Activated naive CD4-positive, alpha-beta T cell treated with anti-CD3 and anti-CD28 coated beads for 36 hours (primary cell): ENCODE measurements around the gene VPS33A. TPM values are rescaled to one million over a fixed set of nuclear protein-coding genes. Genes with fewer than 3 reads are reported as not detected.

ENCODE experiments used
- CTCF ChIA-PET: fragments of 350-600 bp; sonication (Branson Sonifier 250); formaldehyde crosslinking; loops from one replicate; lab custom pipeline; 2021; ENCODE audit warnings: antibody characterized with exemption; lab: Charles Lee
- DNase-seq: peaks from one replicate; pipeline ENCODE4 v3.0.0-alpha.2; 2020
- H3K27ac Mint-ChIP-seq: one replicate; pipeline ENCODE4 v1.8.0; 2021; ENCODE audit warnings: mild to moderate bottlenecking, mixed read lengths
- H3K27me3 Mint-ChIP-seq: one replicate; pipeline ENCODE4 v1.8.0; 2021; ENCODE audit warnings: low read depth, mixed read lengths
- H3K36me3 Mint-ChIP-seq: one replicate; pipeline ENCODE4 v1.8.0; 2021; ENCODE audit warnings: low read depth, mixed read lengths
- H3K4me1 Mint-ChIP-seq: one replicate; pipeline ENCODE4 v1.8.0; 2021; ENCODE audit warnings: low read depth, mixed read lengths
- H3K4me3 Mint-ChIP-seq: one replicate; pipeline ENCODE4 v1.8.0; 2021; ENCODE audit warnings: mild to moderate bottlenecking, moderate library complexity, mixed read lengths
- H3K9me3 Mint-ChIP-seq: one replicate; pipeline ENCODE4 v1.8.0; 2021; ENCODE audit warnings: mixed read lengths
- intact Hi-C: fragments of 100-400 bp; cut with micrococcal nuclease; formaldehyde crosslinking; loops from one replicate; pipeline ENCODE4 v1.15.1; 2023
- total RNA-seq, 2 experiments: library from RNA; stranded (reverse); gene quantifications; one replicate each; pipeline ENCODE4 v1.2.3, GENCODE V29; 2021

The VPS33A gene
- total RNA-seq = 10 to 100 TPM; 15.9 to 17.2 TPM

GRCh38 chr12:122266230-122266901 lies at the start of gene VPS33A:
VPS33A (minus strand) TSS chr12:122266494; CDS start chr12:122266408, 86 bp downstream.
- H3K27ac Mint-ChIP-seq = peak within 1 kb of the TSS; percentile 96
- H3K36me3 Mint-ChIP-seq = peaks cover 6% of the 10 kb centered on the region
- intact Hi-C loops = loop anchor here (1.0 to 5.0 kb wide), 6 partner anchors 22 to 261 kb away; partner anchors contain the start of genes B3GNT4, DIABLO and KNTC1
- H3K4me3 Mint-ChIP-seq = peak within 1 kb of the TSS; percentile 94
- peak; percentile 95 for DNase-seq
- CTCF ChIA-PET = interaction anchor here (0.6 to 1.5 kb wide), 8 partner anchors 22 to 477 kb away, joined by 3 to 6 read pairs (median 4); partner anchors contain the start of genes DIABLO and ZCCHC8
- peaks cover 23% of the 10 kb centered on the region for H3K4me1 Mint-ChIP-seq
- H3K9me3 Mint-ChIP-seq = no peaks in the 10 kb centered on the region
- peaks cover 3% of the 10 kb centered on the region for H3K27me3 Mint-ChIP-seq

- Mint-ChIP-seq H3K9me3 (no peaks in the 10 kb centered on the region), H3K4me1 (no peaks in the 10 kb centered on the region)
Measured at GRCh38 chr12:122312926-122313325, 46.6 kb upstream of the VPS33A start.

GRCh38 chr12:122311696-122312095 lies 45.4 kb upstream of the VPS33A start:
- no peaks in the 10 kb centered on the region for H3K4me1 Mint-ChIP-seq
- peaks cover 8% of the 10 kb centered on the region for H3K36me3 Mint-ChIP-seq
- intact Hi-C loops = no loop called here
- H3K9me3 Mint-ChIP-seq = no peaks in the 10 kb centered on the region
- CTCF ChIA-PET = no interaction called here
- no peak overlapping the region for H3K27ac Mint-ChIP-seq
- no peak overlapping the region for H3K4me3 Mint-ChIP-seq
- no peaks in the 10 kb centered on the region for H3K27me3 Mint-ChIP-seq
- DNase-seq = no peak

More at GRCh38 chr12:122312926-122313325, 46.6 kb upstream of the VPS33A start:
- Mint-ChIP-seq H3K4me3 (no peak overlapping the region), H3K36me3 (peaks cover 8% of the 10 kb centered on the region), H3K27me3 (no peaks in the 10 kb centered on the region), H3K27ac (no peak overlapping the region)
- intact Hi-C loops = no loop called here
- no peak for DNase-seq
- CTCF ChIA-PET = interaction anchor here (1.5 kb wide), 2 partner anchors 11 to 43 kb away, joined by 4 read pairs; no protein-coding TSS in a partner anchor

GRCh38 chr12:122310626-122311333 lies 44.5 kb upstream of the VPS33A start:
- Mint-ChIP-seq H3K9me3 (no peaks in the 10 kb centered on the region), H3K27ac (no peak overlapping the region), H3K36me3 (peaks cover 10% of the 10 kb centered on the region), H3K4me3 (no peak overlapping the region), H3K4me1 (no peaks in the 10 kb centered on the region), H3K27me3 (no peaks in the 10 kb centered on the region)
- CTCF ChIA-PET = no interaction called here
- DNase-seq = no peak
- intact Hi-C loops = no loop called here

- peaks cover 8% of the 10 kb centered on the region for H3K36me3 Mint-ChIP-seq
- intact Hi-C loops = no loop called here
- no peak overlapping the region for H3K4me3 Mint-ChIP-seq
- no peak for DNase-seq
- no peaks in the 10 kb centered on the region for H3K9me3 Mint-ChIP-seq
- no peaks in the 10 kb centered on the region for H3K4me1 Mint-ChIP-seq
- H3K27ac Mint-ChIP-seq = no peak overlapping the region
- H3K27me3 Mint-ChIP-seq = no peaks in the 10 kb centered on the region
- CTCF ChIA-PET = interaction anchor here (2.5 kb wide), 1 partner anchor 46 kb away, joined by 11 read pairs; no protein-coding TSS in a partner anchor
Measured at GRCh38 chr12:122309564-122310121, 43.3 kb upstream of the VPS33A start.

GRCh38 chr12:122308811-122309210 lies 42.5 kb upstream of the VPS33A start:
- CTCF ChIA-PET = interaction anchor here (0.9 to 2.5 kb wide), 3 partner anchors 47 to 185 kb away, joined by 3 to 11 read pairs (median 3); no protein-coding TSS in a partner anchor
- intact Hi-C loops = no loop called here

GRCh38 chr12:122306407-122306806 lies 40.1 kb upstream of the VPS33A start:
- Mint-ChIP-seq H3K4me1 (no peaks in the 10 kb centered on the region), H3K27me3 (no peaks in the 10 kb centered on the region), H3K9me3 (no peaks in the 10 kb centered on the region), H3K4me3 (no peak overlapping the region), H3K36me3 (peaks cover 10% of the 10 kb centered on the region), H3K27ac (no peak overlapping the region)
- CTCF ChIA-PET = interaction anchor here (0.8 to 1.2 kb wide), 3 partner anchors 10 to 29 kb away, joined by 3 read pairs; no protein-coding TSS in a partner anchor
- intact Hi-C loops = no loop called here
- DNase-seq = no peak

More at GRCh38 chr12:122308811-122309210, 42.5 kb upstream of the VPS33A start:
- Mint-ChIP-seq H3K4me3 (no peak overlapping the region), H3K27me3 (no peaks in the 10 kb centered on the region), H3K9me3 (no peaks in the 10 kb centered on the region), H3K36me3 (peaks cover 8% of the 10 kb centered on the region), H3K4me1 (no peaks in the 10 kb centered on the region), H3K27ac (no peak overlapping the region)
- DNase-seq = no peak

- no peaks in the 10 kb centered on the region for H3K27me3 Mint-ChIP-seq
- CTCF ChIA-PET = interaction anchor here (1.5 kb wide), 1 partner anchor 51 kb away, joined by 4 read pairs; no protein-coding TSS in a partner anchor
- H3K4me3 Mint-ChIP-seq = no peak overlapping the region
- intact Hi-C loops = no loop called here
- H3K27ac Mint-ChIP-seq = no peak overlapping the region
- DNase-seq = no peak
- H3K36me3 Mint-ChIP-seq = peaks cover 8% of the 10 kb centered on the region
- H3K4me1 Mint-ChIP-seq = no peaks in the 10 kb centered on the region
- H3K9me3 Mint-ChIP-seq = no peaks in the 10 kb centered on the region
Measured at GRCh38 chr12:122304924-122305323, 38.6 kb upstream of the VPS33A start.

GRCh38 chr12:122303068-122303467 lies 36.8 kb upstream of the VPS33A start:
- Mint-ChIP-seq H3K27ac (no peak overlapping the region), H3K27me3 (no peaks in the 10 kb centered on the region), H3K9me3 (no peaks in the 10 kb centered on the region), H3K4me1 (no peaks in the 10 kb centered on the region), H3K36me3 (peaks cover 8% of the 10 kb centered on the region), H3K4me3 (no peak overlapping the region)
- no peak for DNase-seq
- intact Hi-C loops = no loop called here
- CTCF ChIA-PET = no interaction called here

GRCh38 chr12:122298071-122298748 lies 31.9 kb upstream of the VPS33A start:
- H3K36me3 Mint-ChIP-seq = peaks cover 19% of the 10 kb centered on the region
- no peak for DNase-seq
- intact Hi-C loops = no loop called here
- no peaks in the 10 kb centered on the region for H3K27me3 Mint-ChIP-seq
- H3K4me3 Mint-ChIP-seq = no peak overlapping the region
- CTCF ChIA-PET = interaction anchor here (1.2 kb wide), 1 partner anchor 13 kb away, joined by 3 read pairs; no protein-coding TSS in a partner anchor
- H3K9me3 Mint-ChIP-seq = no peaks in the 10 kb centered on the region
- no peak overlapping the region for H3K27ac Mint-ChIP-seq
- no peaks in the 10 kb centered on the region for H3K4me1 Mint-ChIP-seq

- Mint-ChIP-seq H3K4me1 (no peaks in the 10 kb centered on the region), H3K9me3 (no peaks in the 10 kb centered on the region), H3K27me3 (no peaks in the 10 kb centered on the region), H3K4me3 (no peak overlapping the region), H3K27ac (no peak overlapping the region), H3K36me3 (peaks cover 19% of the 10 kb centered on the region)
- intact Hi-C loops = no loop called here
- DNase-seq = no peak
- CTCF ChIA-PET = interaction anchor here (1.2 kb wide), 1 partner anchor 12 kb away, joined by 3 read pairs; no protein-coding TSS in a partner anchor
Measured at GRCh38 chr12:122297494-122297893, 31.2 kb upstream of the VPS33A start.
